SK-N-MC (cell line): ENCODE results near the gene NACC2.
A peak's percentile ranks its signal among the peaks of the same experiment; 100 is the strongest.

Experiments
- DNase-seq: peaks from one replicate; pipeline ENCODE4 v3.0.0-alpha.2; 2011; ENCODE audit warnings: low read depth, low spot score
- H3K27ac ChIP-seq: fragments of 200-600 bp; sonication (generic); 2 replicates; pipeline ENCODE4 v1.5.1; 2016; ENCODE audit warnings: mixed run types
- H3K36me3 ChIP-seq: fragments of 200-600 bp; sonication (generic); 2 replicates; pipeline ENCODE4 v1.6.1; 2017; ENCODE audit warnings: antibody characterized with exemption, low read length, mixed read lengths; ENCODE audit not compliant: insufficient read depth
- H3K4me3 ChIP-seq: fragments of 200-600 bp; sonication (generic); 2 replicates; pipeline ENCODE4 v1.5.1; 2016
- H3K9ac ChIP-seq: fragments of 200-600 bp; sonication (generic); 2 replicates; pipeline ENCODE4 v1.8.0; 2017; ENCODE audit warnings: mixed run types, mixed read lengths; ENCODE audit not compliant: insufficient read length
- H3K9me3 ChIP-seq: fragments of 200-600 bp; sonication (generic); 2 replicates; pipeline ENCODE4 v1.6.1; 2017; ENCODE audit warnings: low read depth, mild to moderate bottlenecking, antibody characterized with exemption, low read length, moderate library complexity, mixed read lengths
- EZH2 ChIP-seq: fragments of 200-600 bp; sonication (generic); IDR thresholded peaks from one replicate; pipeline ENCODE4 v1.6.1; 2017; ENCODE audit warnings: antibody characterized with exemption
- FOXP2 ChIP-seq: optimal IDR thresholded peaks from 2 replicates; pipeline ENCODE3; 2011; ENCODE audit warnings: mild to moderate bottlenecking, moderate library complexity; ENCODE audit not compliant: insufficient read depth; ENCODE audit errors: extremely low read length, control extremely low read depth
- POLR2AphosphoS5 ChIP-seq: IDR thresholded peaks from 2 replicates; pipeline ENCODE4 v1.6.1; 2012; ENCODE audit warnings: mild to moderate bottlenecking, low read depth, low read length, borderline replicate concordance

NACC2 gene

GRCh38 chr9:136056546-136057235 lies 38.4 kb downstream of the NACC2 start:
- H3K27ac ChIP-seq, result peak overlapping the region; percentile 98

DNA sequence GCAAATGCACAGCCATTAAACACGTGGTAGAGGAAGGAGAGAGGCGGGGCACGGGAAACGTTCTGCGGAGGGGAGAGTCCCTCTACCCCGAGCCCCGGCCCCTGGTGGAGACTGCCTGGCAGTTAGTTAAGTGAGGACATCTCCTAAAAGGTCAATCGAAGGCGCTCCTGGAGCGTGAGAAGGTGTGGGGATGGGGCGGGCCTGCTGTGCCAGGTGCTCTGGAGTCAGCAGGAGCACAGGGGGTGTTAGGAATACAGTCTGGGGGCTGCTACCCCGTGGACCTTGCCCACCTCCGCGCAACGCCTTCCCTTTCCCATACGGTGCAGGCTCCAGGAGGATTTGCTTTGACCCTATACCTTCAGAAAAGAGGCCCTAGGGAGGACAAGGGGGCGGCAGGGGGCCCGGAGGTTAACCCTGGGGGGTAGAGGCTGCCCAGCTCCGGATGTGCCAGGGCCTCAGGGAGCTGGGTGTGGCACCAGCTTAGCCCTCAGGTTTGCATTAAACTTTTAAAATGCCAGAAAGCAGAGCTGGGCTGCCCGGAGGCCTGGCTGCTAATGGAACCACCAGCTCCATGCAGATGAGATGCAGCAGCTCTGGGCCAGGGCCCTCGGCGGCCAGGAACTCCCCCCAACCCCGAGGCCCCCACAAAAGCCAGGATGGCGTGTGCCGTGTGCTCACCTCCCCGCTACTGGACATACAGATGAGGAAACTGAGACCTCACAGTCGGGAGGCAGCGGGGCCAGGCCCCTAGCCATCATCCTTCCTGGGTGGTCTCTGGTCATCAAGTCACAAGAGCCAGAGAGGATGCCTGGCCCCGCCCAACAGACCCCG lies 39.2 kb downstream of the NACC2 start:
- H3K27ac ChIP-seq, result peak overlapping the region; percentile 98

More at GRCh38 chr9:136056546-136057235, 38.4 kb downstream of the NACC2 start:
- Histone ChIP-seq H3K9me3 (no peaks in the 10 kb centered on the region), H3K4me3 (peak overlapping the region; percentile 74), H3K9ac (no peak overlapping the region), H3K36me3 (no peaks in the 10 kb centered on the region)
- no peak for DNase-seq
- TF ChIP-seq FOXP2, result no peak
- no peak for TF ChIP-seq POLR2AphosphoS5
- TF ChIP-seq EZH2, result no peak

DNA sequence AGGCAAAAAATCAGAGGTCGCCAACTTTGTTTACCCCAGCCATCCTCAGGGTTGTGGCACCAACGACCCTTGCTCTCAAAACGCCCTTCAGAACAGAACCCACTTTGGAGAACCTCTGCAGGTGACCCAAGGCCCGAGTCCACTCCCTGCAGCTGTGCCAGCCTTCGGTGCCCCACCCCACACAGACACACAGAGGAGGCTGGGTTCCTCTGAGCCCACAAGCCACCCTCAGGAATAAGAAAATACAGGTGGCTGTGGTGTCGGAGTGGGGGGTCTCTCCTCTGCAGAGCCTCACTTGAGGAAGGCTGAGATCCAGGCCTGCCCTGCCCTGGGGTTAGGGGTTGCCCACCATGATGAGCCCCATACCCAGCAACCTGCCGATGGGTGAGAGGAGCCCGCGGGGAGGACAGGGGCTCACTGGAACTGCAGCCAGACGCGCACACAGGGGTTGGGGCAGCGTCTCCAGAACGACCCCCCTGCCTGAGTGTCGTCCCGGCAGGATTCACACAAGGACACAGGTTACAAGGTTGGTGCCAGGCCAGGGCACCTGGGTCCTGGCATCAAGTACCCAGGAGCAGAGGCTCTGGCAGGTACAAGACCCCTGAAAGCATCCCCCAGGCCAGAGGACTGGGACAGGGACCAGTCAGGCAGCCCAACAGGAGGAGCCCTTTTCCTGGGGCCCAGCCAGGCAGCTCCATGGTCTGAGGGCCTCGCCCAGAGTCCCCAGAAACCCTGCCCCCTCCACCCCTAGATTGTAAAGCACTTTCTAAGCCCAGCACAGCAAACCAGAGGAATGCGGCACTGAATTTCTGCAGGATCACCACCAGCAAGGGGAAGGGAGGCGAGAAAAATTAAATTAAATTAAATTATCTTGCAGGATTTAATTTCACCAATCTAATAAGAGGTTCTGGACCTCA lies 40.0 kb downstream of the NACC2 start:
- DNase-seq, result no peak
- TF ChIP-seq POLR2AphosphoS5, result no peak
- TF ChIP-seq FOXP2, result no peak
- no peak for TF ChIP-seq EZH2
- Histone ChIP-seq H3K4me3 (peak overlapping the region; percentile 52), H3K9ac (peak overlapping the region; percentile 32), H3K36me3 (peaks cover under 1% of the 10 kb centered on the region; the same call in 1 of the 2 replicates), H3K27ac (peak overlapping the region; percentile 98), H3K9me3 (no peaks in the 10 kb centered on the region)

More for the DNA sequence above, 39.2 kb downstream of the NACC2 start:
- Histone ChIP-seq H3K4me3 (peak overlapping the region; percentile 52), H3K9me3 (no peaks in the 10 kb centered on the region), H3K9ac (peak overlapping the region; percentile 32), H3K36me3 (no peaks in the 10 kb centered on the region)
- DNase-seq, result no peak
- no peak for TF ChIP-seq POLR2AphosphoS5
- TF ChIP-seq EZH2, result no peak
- no peak for TF ChIP-seq FOXP2

DNA sequence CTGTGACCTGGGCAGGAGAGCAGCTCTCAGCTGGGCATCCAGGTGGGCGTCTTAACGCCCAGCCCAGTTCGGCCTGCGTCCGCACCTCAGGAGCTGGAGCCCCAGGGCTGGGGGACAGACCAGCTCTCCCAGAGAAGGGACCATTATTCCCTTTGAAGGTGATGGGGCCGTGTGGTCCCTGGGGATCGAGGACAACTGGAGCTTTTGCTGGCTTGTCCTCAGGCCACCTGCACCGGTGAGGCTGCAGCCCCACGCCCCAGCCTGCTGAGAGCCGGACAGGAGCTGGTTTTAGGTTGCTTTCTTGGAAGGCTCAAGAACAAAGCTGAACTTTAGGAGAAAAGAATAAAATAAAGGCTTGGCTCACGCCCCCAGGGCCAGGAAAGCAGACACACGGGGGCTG lies 40.9 kb downstream of the NACC2 start:
- no peaks in the 10 kb centered on the region for H3K9me3 ChIP-seq
- no peak for DNase-seq
- H3K9ac ChIP-seq, result no peak overlapping the region
- H3K4me3 ChIP-seq, result no peak overlapping the region
- H3K27ac ChIP-seq, result peak overlapping the region; percentile 98; the same call in 1 of the 2 replicates
- peaks cover 9% of the 10 kb centered on the region; the same call in 1 of the 2 replicates for H3K36me3 ChIP-seq
- TF ChIP-seq EZH2, result no peak
- TF ChIP-seq POLR2AphosphoS5, result no peak
- no peak for TF ChIP-seq FOXP2

GRCh38 chr9:136053757-136054142 lies 41.3 kb downstream of the NACC2 start:
- Histone ChIP-seq H3K9ac (peak overlapping the region; percentile 33), H3K4me3 (no peak overlapping the region), H3K27ac (peak overlapping the region; percentile 98), H3K36me3 (peaks cover 13% of the 10 kb centered on the region; the same call in 1 of the 2 replicates), H3K9me3 (no peaks in the 10 kb centered on the region)
- no peak for DNase-seq
- TF ChIP-seq POLR2AphosphoS5 (no peak), FOXP2 (no peak), EZH2 (no peak)

DNA sequence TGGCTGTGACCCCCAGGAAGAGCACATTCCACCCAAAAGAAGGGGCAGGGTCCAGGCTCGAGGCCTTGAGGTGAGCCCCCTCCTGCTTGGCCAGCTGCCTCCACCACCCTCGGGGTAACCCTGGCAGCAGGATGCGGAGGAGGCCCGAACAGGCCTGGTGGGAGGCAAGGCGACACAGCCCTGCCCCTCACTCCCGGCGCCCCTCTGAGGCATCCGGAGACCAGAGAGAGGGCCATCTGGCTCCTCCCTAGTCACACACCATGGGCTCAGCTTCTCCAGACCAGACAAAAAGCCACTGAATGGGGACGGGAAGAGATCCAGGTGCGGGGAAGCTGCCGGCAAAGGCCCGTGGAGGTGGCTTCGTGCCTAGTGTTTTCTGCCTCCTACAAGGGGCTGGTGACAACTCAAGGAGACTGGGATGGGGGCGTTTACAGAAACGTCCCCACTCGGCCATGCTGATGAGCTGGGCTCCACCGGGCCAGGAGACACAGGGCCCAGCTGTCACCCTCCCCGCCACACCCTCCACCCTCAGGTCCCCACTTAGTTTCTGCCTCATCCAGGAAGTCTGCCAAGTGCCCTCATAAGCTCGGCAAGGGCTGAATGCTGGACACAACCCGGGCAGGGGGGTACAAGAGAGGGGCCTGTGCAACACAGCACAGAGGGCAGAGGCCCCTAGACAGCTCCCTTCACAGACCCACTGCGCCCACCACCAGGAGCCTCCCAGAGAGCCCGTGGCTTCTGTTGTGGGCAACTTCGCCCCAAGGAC lies 41.9 kb downstream of the NACC2 start:
- H3K27ac ChIP-seq, result peak overlapping the region; percentile 98
- peak overlapping the region; percentile 41 for H3K9ac ChIP-seq
- no peaks in the 10 kb centered on the region for H3K9me3 ChIP-seq
- TF ChIP-seq EZH2 (no peak), POLR2AphosphoS5 (0 out of 2 replicates have a peak, but pooled peaks have one; percentile 14)
- peaks cover 19% of the 10 kb centered on the region; the same call in 1 of the 2 replicates for H3K36me3 ChIP-seq
- DNase-seq, result no peak
- H3K4me3 ChIP-seq, result peak overlapping the region; percentile 93

- Histone ChIP-seq H3K27ac (peak overlapping the region; percentile 98), H3K4me3 (peak overlapping the region; percentile 93), H3K9me3 (no peaks in the 10 kb centered on the region), H3K9ac (peak overlapping the region; percentile 41), H3K36me3 (peaks cover 26% of the 10 kb centered on the region; the same call in 1 of the 2 replicates)
- DNase-seq, result no peak
- TF ChIP-seq POLR2AphosphoS5 (no peak), FOXP2 (no peak), EZH2 (no peak)
Measured at GRCh38 chr9:136052472-136052880, 42.6 kb downstream of the NACC2 start.
